GM12878 (cell line): Measurements from ENCODE around the gene HUNK. TPM values are rescaled to one million over a fixed set of nuclear protein-coding genes. Genes with fewer than 3 reads are reported as not detected.

Source experiments
- ATAC-seq: fragments of 200-7000 bp; cut with Tn5 transposase; 3 replicates; pipeline ENCODE4 v1.9.1; 2020; ENCODE audit warnings: mild to moderate bottlenecking, moderate library complexity
- BruUV-seq: library from RNA; stranded (reverse); fragments of 400-500 nt; replicated peaks from 2 replicates; lab custom pipeline; 2021; lab: Mats Ljungman, UMichigan
- CTCF ChIA-PET: fragments of 300-600 bp; sonication (Branson Sonifier 250); formaldehyde crosslinking; extraction: SDS; loops from one replicate; lab custom pipeline; 2021; ENCODE audit warnings: inconsistent platforms; lab: Yijun Ruan, JAX
- POLR2A ChIA-PET: fragments of 350-600 bp; formaldehyde crosslinking; extraction: SDS; loops from one replicate; lab custom pipeline; 2021; ENCODE audit warnings: inconsistent platforms; lab: Charles Lee
- RAD21 ChIA-PET: fragments of 300-600 bp; sonication (Branson Sonifier 250); formaldehyde crosslinking; loops from one replicate; lab custom pipeline; 2023; ENCODE audit warnings: antibody characterized with exemption; ENCODE audit not compliant: unreplicated experiment; lab: Charles Lee
- SMC1A ChIA-PET: fragments of 300-600 bp; sonication (Branson Sonifier 250); formaldehyde crosslinking; loops from one replicate; lab custom pipeline; 2023; ENCODE audit not compliant: unreplicated experiment, uncharacterized antibody; lab: Charles Lee
- DNase-seq: peaks from one replicate; pipeline ENCODE4 v3.0.0-alpha.2; 2011; ENCODE audit warnings: low read depth, low spot score
- FAIRE-seq: peaks from 3 replicates; lab custom pipeline; 2011; peaks lifted over from hg19 to GRCh38; lab: Jason Lieb, UNC
- H2AFZ ChIP-seq: 2 replicates; pipeline ENCODE4 v1.6.0; 2011; ENCODE audit warnings: low read depth, low read length, control low read depth; ENCODE audit not compliant: control insufficient read depth
- H3K27ac ChIP-seq: 2 replicates; pipeline ENCODE4 v1.5.1; 2011; ENCODE audit warnings: control low read depth; ENCODE audit not compliant: control insufficient read depth, insufficient read depth
- H3K27me3 ChIP-seq, 2 experiments: replicated peaks in 1 of 2; 2 replicates each; pipeline versions ENCODE4 v1.6.0 to v1.6.1; 2011; ENCODE audit warnings: low read length in 1 of 2; ENCODE audit not compliant: control insufficient read depth in 2 of 2, insufficient read depth in 2 of 2
- H3K36me3 ChIP-seq, 2 experiments: 2 replicates each; pipeline ENCODE4 v1.5.1; 2011; ENCODE audit warnings: low read length in 1 of 2; ENCODE audit not compliant: control insufficient read depth in 2 of 2, insufficient read depth in 2 of 2
- H3K4me1 ChIP-seq: 2 replicates; pipeline ENCODE4 v1.6.1; 2011; ENCODE audit warnings: mild to moderate bottlenecking, low read length, moderate library complexity, mixed read lengths; ENCODE audit not compliant: control insufficient read depth, insufficient read depth
- H3K4me2 ChIP-seq: 2 replicates; pipeline ENCODE4 v1.6.0; 2011; ENCODE audit warnings: control low read depth; ENCODE audit not compliant: control insufficient read depth, insufficient read depth
- H3K4me3 ChIP-seq: fragments of 200-600 bp; sonication (generic); 2 replicates; pipeline ENCODE4 v1.5.1; 2016
- H3K79me2 ChIP-seq: 2 replicates; pipeline ENCODE4 v1.6.0; 2011; ENCODE audit warnings: low read length; ENCODE audit not compliant: control insufficient read depth, insufficient read depth
- H3K9ac ChIP-seq: 2 replicates; pipeline ENCODE4 v1.8.0; 2011; ENCODE audit warnings: low read length, control low read depth, mixed read lengths; ENCODE audit not compliant: control insufficient read depth, insufficient read depth
- H3K9me3 ChIP-seq: replicated peaks from 3 replicates; pipeline ENCODE4 v1.5.1; 2011; ENCODE audit warnings: mild to moderate bottlenecking, low read length; ENCODE audit not compliant: control insufficient read depth, insufficient read depth
- H4K20me1 ChIP-seq: 2 replicates; pipeline ENCODE4 v1.6.0; 2011; ENCODE audit not compliant: control insufficient read depth, insufficient read depth
- ATF7 ChIP-seq: fragments of 450-650 bp; IDR thresholded peaks from 2 replicates; pipeline ENCODE4 v1.6.1; 2016; ENCODE audit warnings: low read depth, mild to moderate bottlenecking
- BACH1 ChIP-seq: fragments of 450-650 bp; IDR thresholded peaks from 2 replicates; pipeline ENCODE4 v1.6.1; 2017; ENCODE audit warnings: mild to moderate bottlenecking, borderline replicate concordance
- BCL11A ChIP-seq: IDR thresholded peaks from 2 replicates; pipeline ENCODE4 v1.6.1; 2011; ENCODE audit warnings: low read depth, low read length
- BHLHE40 ChIP-seq, 2 experiments: fragments of 450-650 bp in 1 of 2; IDR thresholded peaks; 2 replicates each; pipeline ENCODE4 v1.6.1; 2011 to 2017; ENCODE audit warnings: low read depth in 2 of 2, borderline replicate concordance in 1 of 2, improper control_type of control experiment in 1 of 2, low read length in 1 of 2, mild to moderate bottlenecking in 1 of 2
- CBFB ChIP-seq: IDR thresholded peaks from 2 replicates; pipeline ENCODE4 v1.6.1; 2016; ENCODE audit warnings: antibody characterized with exemption, low read depth
- CBX5 ChIP-seq: sonication (generic); IDR thresholded peaks from 2 replicates; pipeline ENCODE4 v1.6.1; 2016; ENCODE audit warnings: low read depth, moderate library complexity, mild to moderate bottlenecking, inconsistent platforms
- DPF2 ChIP-seq: fragments of 450-650 bp; IDR thresholded peaks from 2 replicates; pipeline ENCODE4 v1.6.1; 2017; ENCODE audit warnings: mild to moderate bottlenecking
- EP300 ChIP-seq, 2 experiments: fragments of 150-350 bp in 1 of 2; IDR thresholded peaks; 2 replicates each; pipeline ENCODE4 v1.6.1; 2011 to 2012; ENCODE audit warnings: low read depth in 2 of 2, low read length in 2 of 2, borderline replicate concordance in 1 of 2, improper control_type of control experiment in 1 of 2, inconsistent platforms in 1 of 2; ENCODE audit not compliant: control insufficient read depth in 1 of 2
- GATAD2B ChIP-seq: fragments of 450-650 bp; conservative IDR thresholded peaks from 2 replicates; pipeline ENCODE4 v1.6.1; 2017; ENCODE audit warnings: low read depth, mild to moderate bottlenecking, moderate library complexity
- PAX5 ChIP-seq: IDR thresholded peaks from 2 replicates; pipeline ENCODE4 v1.6.1; 2011; ENCODE audit warnings: low read depth, low read length, borderline replicate concordance
- SMARCA5 ChIP-seq: fragments of 450-650 bp; IDR thresholded peaks from 2 replicates; pipeline ENCODE4 v1.6.1; 2017; ENCODE audit warnings: mild to moderate bottlenecking
- SP1 ChIP-seq: IDR thresholded peaks from one replicate; pipeline ENCODE4 v1.6.1; 2011; ENCODE audit warnings: low read depth, low read length
- TCF7 ChIP-seq: IDR thresholded peaks from 2 replicates; pipeline ENCODE4 v1.6.1; 2014; ENCODE audit warnings: antibody characterized with exemption, borderline replicate concordance
- WGBS: methylation state at CpG from one replicate; pipeline ENCODE4 v1.1.6; 2016; ENCODE audit warnings: low lambda C conversion rate; ENCODE audit not compliant: insufficient replicate concordance, insufficient coverage; ENCODE audit errors: missing lambda C conversion rate; 5-methylcytosine and 5-hydroxymethylcytosine counted together
- in situ Hi-C: fragments of 300-500 bp; cut with MboI; formaldehyde crosslinking; loops from 9 replicates; pipeline ENCODE4 v1.14.3; 2018; ENCODE audit warnings: mixed read lengths
- intact Hi-C: fragments of 100-400 bp; cut with micrococcal nuclease; formaldehyde crosslinking; loops from one replicate; pipeline ENCODE4 v1.14.2; 2022; ENCODE audit not compliant: unreplicated experiment
- polyA plus RNA-seq, 11 experiments: library from polyadenylated mRNA; depleted of rRNA in 4 of 11; unstranded in 6 of 11; stranded (reverse) in 5 of 11; fragments of >200 nt; fragmentation: Nextera tagmentation in 4 of 11; fragmentation: Illumina TruSeq in 1 of 11; extraction: Ambion mirVana in 4 of 11; extraction: Trizol in 1 of 11; gene quantifications; 1 replicate in 1 of 11; 2 replicates in 10 of 11; pipeline versions ENCODE4 v1.2.1 to v1.2.3, GENCODE V29; 2011 to 2016; ENCODE audit warnings: inconsistent platforms in 2 of 11, missing spikeins in 2 of 11, low read depth in 1 of 11
- total RNA-seq, 4 experiments: library from RNA; depleted of rRNA in 3 of 4; stranded (reverse); fragments of >200 nt in 3 of 4; fragmentation: Illumina TruSeq in 1 of 4; extraction: Trizol in 1 of 4; gene quantifications; 2 replicates each; pipeline versions ENCODE4 v1.2.1 to v1.2.3, GENCODE V29; 2013 to 2021

Gene HUNK
- total and polyA plus RNA-seq, 10 of the 15 experiments (the other 5 are each of a cell fraction or from before 2014, with no cell fraction given) = under 0.01 to 0.14 (median 0.03) TPM; not detected in 7

DNA sequence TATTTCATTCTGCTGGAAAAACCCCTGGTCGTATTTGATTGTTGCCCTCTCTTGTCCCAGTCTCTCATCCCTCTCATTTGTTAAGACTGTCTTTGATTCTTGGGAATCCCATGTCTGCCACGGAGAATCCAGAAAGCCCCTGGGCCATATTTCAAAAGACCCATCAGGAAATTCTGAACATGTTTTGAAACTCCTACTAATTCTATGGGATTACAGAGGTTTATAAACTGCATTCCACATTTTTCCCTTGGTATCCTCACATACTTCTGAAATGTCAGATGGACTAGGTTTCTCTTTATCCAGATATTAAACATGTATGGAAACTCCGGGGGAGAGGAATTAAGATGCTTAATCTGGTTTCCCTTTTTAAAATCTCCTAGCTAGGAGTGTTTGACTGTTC is 80.0 kb downstream of the HUNK start (continued):
- TF ChIP-seq SP1 (no peak), BCL11A (no peak), BHLHE40 (IDR thresholded peaks at IDR 0.05; ENCODE audit: borderline replicate concordance in 1 of 2, low read depth in 2 of 2, low read length in 1 of 2) (no peak), TCF7 (no peak)

DNA sequence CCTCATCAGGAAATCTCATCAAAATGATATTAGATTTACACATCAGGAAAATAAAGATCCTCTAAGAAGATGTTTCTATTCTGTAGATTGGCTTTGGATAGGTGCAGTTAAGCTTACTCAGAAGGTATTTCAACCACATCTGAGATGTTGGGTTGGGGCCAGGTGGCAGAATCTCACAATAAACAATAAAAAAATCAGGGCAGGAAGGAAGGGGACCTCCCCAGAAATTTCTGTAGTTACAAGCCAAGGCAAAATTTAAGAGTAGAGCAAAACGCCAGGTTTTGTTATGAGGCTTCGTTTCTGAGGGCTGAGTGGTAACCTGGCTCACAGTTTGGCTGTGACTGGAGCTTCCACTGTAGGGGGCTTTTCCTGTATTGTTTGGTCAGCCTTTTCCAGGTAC is 84.8 kb downstream of the HUNK start:
- TF ChIP-seq ATF7 (no peak), GATAD2B (no peak), CBX5 (no peak), DPF2 (no peak), PAX5 (no peak), SMARCA5 (no peak), CBFB (no peak), BACH1 (no peak), EP300 (IDR thresholded peaks at IDR 0.05; ENCODE audit: borderline replicate concordance in 1 of 2, control insufficient read depth in 1 of 2, low read depth in 2 of 2, low read length in 2 of 2) (no peak)
- POLR2A ChIA-PET = no interaction called here
- H3K27me3 ChIP-seq = no peaks in the 10 kb centered on the region
- BruUV-seq = no TSS peak
- SMC1A ChIA-PET = no interaction called here
- no peak overlapping the region for H3K27ac ChIP-seq
- H3K4me3 ChIP-seq = no peak overlapping the region
- intact Hi-C loops (no loop called here), in situ Hi-C loops (no loop called here)
- no peaks in the 10 kb centered on the region for H3K79me2 ChIP-seq
- CTCF ChIA-PET = no interaction called here
- no peaks in the 10 kb centered on the region for H4K20me1 ChIP-seq
- FAIRE-seq (no peak), ATAC-seq (no peak), DNase-seq (no peak)
- H3K36me3 ChIP-seq = no peaks in the 10 kb centered on the region
- RAD21 ChIA-PET = no interaction called here
- H3K4me1 ChIP-seq = no peaks in the 10 kb centered on the region
- no peak overlapping the region for H2AFZ ChIP-seq
- WGBS = 35% methylated on average over 2 of the region's 2 CpGs
- H3K9ac ChIP-seq = no peak overlapping the region
- no peaks in the 10 kb centered on the region for H3K9me3 ChIP-seq
- H3K4me2 ChIP-seq = no peak overlapping the region
